Measurements from ENCODE around the gene EIF4G3. TPM values are rescaled to one million over a fixed set of nuclear protein-coding genes. Genes with fewer than 3 reads are reported as not detected.

Gene EIF4G3
- total and polyA plus RNA-seq, 2 donors = 25.6 to 65.7 TPM

DNA sequence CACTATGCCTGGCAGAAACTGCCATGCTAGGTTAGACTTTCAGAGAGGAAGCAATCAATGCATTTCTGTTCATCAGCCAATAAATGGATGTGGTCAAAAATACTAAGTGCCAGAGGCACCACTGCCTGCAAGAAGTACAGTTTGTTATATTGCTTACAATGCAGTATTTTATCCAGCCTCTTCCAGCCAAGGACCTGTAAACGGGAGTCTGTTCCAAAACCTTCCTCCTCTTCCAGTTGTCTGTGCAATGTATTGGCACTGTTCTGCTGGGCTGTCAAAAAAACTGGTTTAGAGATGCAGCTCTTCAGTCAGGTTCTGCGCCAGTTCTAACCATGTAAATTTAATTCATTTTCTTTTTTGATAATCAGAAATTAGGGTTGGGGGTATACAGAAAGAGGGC is 175.7 kb downstream of the EIF4G3 start:
- Histone ChIP-seq H3K4me3 (ENCODE audit: low read depth, low read length) (no peak overlapping the region), H3K36me3 (ENCODE audit: insufficient read depth) (no peaks in the 10 kb centered on the region), H3K4me1 (ENCODE audit: insufficient read depth) (no peaks in the 10 kb centered on the region), H3K27ac (ENCODE audit: low read depth) (no peak overlapping the region)
- 48% methylated on average over 2 of the region's 2 CpGs for WGBS
- DNase-seq (ENCODE audit: extremely low spot score) = no peak

DNA sequence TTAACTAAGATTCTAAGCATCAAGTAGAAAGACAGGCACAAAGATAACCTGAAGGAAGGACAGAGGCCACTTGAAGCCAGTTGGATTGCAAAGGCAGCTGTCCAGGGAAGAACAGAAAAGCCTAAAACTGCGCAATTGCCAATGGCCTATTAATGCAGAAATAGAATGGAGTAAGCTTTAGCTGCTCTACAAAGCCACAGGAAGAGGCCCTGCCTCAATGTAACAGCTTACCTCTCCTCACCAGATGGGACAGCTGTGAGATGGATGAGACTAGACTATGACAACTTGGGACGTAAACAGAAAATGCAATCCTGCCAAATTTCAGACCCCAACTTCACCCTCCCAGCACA is 176.5 kb downstream of the EIF4G3 start:
- no peak for DNase-seq (ENCODE audit: extremely low spot score)
- no peak overlapping the region for H3K4me3 ChIP-seq (ENCODE audit: low read depth, low read length)
- H3K27ac ChIP-seq (ENCODE audit: low read depth) = no peak overlapping the region
- 83% methylated on average over 2 of the region's 2 CpGs for WGBS
- no peaks in the 10 kb centered on the region for H3K4me1 ChIP-seq (ENCODE audit: insufficient read depth)
- no peaks in the 10 kb centered on the region for H3K36me3 ChIP-seq (ENCODE audit: insufficient read depth)

DNA sequence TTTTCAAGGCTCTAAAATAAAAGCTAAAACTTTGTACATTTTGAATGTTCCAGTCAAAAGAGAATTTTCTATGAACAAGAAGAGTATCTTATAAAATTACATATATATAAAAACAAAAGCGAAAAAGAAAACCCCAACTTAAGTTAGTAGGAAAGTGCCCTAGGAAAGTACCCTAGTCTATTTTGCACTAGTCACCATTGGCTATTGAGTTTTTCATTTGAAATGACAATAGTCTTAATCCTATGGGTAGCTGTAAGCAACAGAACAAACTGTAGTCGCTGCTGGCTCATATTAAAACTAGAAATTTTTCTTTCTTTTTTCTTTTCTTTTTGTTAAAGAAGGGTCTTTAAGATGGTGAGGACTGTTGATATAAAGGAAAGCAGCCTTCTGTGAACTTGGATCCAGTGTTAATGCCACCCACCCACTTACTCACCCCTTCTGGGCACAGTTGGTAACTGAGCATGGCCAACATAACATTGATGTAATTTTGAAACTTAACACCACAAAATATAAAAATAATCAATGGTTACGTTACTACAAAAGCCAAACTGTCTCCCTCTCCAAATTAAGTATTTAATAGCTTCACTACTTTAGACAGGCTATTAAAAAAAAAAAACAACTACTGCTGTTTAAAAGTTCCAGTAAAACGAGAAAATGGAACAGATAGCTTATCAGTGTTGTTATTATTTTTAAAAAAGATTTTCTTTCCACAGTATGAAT is 177.0 kb downstream of the EIF4G3 start:
- 79% methylated on average over 4 of the region's 4 CpGs for WGBS
- Histone ChIP-seq H3K36me3 (ENCODE audit: insufficient read depth) (no peaks in the 10 kb centered on the region), H3K4me1 (ENCODE audit: insufficient read depth) (no peaks in the 10 kb centered on the region), H3K27ac (ENCODE audit: low read depth) (no peak overlapping the region), H3K4me3 (ENCODE audit: low read depth, low read length) (no peak overlapping the region)
- DNase-seq (ENCODE audit: extremely low spot score) = no peak

DNA sequence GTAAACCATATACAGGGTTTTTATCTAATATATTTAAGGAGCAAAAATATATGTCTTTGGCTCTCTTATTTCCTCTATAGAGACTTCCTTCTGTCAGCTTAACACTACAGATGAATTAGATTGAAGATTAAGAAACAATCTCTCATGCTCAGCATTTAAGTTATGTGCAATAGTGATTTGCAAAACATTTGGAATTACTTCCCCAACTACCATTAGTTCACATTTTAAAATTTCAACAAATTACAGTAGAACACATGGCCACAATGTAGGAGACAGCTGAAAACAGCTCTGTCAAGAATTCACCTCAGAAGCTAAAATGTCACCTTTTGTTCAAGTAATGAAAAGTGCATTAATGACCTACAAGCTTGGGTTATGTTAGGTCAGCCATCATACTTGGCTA is 177.9 kb downstream of the EIF4G3 start:
- no peak for DNase-seq (ENCODE audit: extremely low spot score)
- Histone ChIP-seq H3K27ac (ENCODE audit: low read depth) (no peak overlapping the region), H3K36me3 (ENCODE audit: insufficient read depth) (no peaks in the 10 kb centered on the region), H3K4me3 (ENCODE audit: low read depth, low read length) (no peak overlapping the region), H3K4me1 (ENCODE audit: insufficient read depth) (no peaks in the 10 kb centered on the region)

DNA sequence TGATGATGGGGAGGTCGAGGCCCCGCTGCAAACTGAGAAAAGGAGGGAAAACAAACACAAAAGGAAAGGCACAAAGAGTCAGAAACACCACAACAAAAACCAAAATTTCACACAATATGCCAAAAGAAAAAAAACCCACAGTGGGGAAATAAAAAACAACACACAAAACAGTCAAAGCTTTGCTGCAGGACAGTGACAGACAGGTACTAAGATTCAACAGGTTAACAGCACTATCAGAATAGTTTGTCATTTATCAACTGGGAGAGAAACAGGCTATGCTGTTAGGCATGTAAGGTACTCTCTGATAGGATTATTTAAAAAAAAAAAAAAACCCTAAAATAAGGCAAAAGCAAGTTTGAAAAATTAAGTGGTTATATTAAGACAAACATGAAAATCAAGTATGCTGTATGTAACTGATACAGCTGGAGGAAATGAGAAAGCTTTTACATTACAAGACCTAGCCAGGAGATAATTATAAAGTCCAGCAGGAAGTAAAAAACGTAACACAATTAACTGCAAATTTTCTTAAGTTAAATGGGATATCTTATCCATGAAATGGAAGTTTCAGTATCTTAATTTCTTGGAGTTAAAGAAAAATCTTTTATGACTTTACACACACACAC is 179.0 kb downstream of the EIF4G3 start:
- WGBS = 81% methylated on average over 3 of the region's 3 CpGs
- H3K27ac ChIP-seq (ENCODE audit: low read depth) = no peak overlapping the region
- H3K36me3 ChIP-seq (ENCODE audit: insufficient read depth) = no peaks in the 10 kb centered on the region
- no peak for DNase-seq (ENCODE audit: extremely low spot score)
- no peak overlapping the region for H3K4me3 ChIP-seq (ENCODE audit: low read depth, low read length)
- no peaks in the 10 kb centered on the region for H3K4me1 ChIP-seq (ENCODE audit: insufficient read depth)

DNA sequence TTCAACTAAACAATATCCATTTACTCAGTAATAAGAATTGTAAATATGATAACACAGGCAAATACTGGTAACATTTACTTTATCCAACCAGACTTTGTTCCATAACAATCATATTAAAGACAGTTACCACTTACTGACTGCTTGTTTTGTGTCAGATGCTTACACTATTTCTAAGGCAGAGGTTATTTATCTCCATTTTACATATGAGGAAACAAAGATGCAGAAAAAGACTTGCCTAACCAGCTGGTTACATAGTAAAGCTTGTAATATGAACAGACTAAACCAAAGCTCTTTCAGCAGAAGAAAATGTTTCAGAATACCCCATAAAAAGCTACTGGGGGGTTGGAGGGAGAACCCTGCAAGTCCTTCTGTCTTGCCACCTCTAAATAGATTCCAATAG is 180.1 kb downstream of the EIF4G3 start:
- no peaks in the 10 kb centered on the region for H3K4me1 ChIP-seq (ENCODE audit: insufficient read depth)
- H3K36me3 ChIP-seq (ENCODE audit: insufficient read depth) = no peaks in the 10 kb centered on the region
- no peak overlapping the region for H3K4me3 ChIP-seq (ENCODE audit: low read depth, low read length)
- no peak for DNase-seq (ENCODE audit: extremely low spot score)
- H3K27ac ChIP-seq (ENCODE audit: low read depth) = no peak overlapping the region

DNA sequence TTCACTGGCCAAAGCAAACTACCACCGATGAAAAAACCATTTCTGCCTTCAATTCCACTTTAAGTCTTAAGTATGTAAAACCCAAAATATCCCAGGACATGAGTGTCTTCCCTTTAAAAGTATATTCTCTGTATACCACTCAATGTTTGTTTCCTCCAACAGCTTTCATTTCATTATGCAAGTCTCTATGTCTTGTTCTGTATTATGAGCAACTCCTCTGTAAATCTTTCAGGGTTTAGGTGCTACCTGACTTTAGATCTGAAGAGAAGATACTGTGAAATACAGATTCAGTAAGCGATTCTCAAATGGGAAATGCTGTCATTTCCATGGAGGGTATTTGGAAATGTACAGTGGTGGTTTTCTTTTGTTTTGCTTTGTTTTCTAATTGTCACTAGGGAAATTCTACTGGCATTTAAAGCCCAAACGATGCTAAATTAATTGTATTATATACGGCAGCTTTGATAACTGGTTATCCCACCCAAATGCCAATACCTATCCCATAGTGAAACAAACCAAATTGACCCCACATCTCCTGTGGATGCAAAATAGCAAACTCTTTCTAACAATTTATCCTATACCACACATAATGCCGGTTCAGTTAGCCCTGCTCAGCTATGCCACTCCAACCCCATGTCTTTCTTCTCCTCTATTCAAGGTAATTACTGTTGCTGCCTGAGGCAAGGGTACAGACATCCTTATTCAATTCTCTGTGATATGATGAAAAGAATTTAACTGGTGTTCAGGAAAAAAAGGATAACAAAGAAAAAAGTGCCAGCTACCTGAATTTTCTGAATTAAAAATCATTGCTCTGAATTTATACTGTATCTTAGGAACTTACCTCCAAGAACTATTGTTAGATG is 182.8 kb downstream of the EIF4G3 start:
- Histone ChIP-seq H3K36me3 (ENCODE audit: insufficient read depth) (no peaks in the 10 kb centered on the region), H3K27ac (ENCODE audit: low read depth) (no peak overlapping the region), H3K4me1 (ENCODE audit: insufficient read depth) (no peaks in the 10 kb centered on the region), H3K4me3 (ENCODE audit: low read depth, low read length) (no peak overlapping the region)
- WGBS = 88% methylated on average over 5 of the region's 5 CpGs
- DNase-seq (ENCODE audit: extremely low spot score) = no peak

DNA sequence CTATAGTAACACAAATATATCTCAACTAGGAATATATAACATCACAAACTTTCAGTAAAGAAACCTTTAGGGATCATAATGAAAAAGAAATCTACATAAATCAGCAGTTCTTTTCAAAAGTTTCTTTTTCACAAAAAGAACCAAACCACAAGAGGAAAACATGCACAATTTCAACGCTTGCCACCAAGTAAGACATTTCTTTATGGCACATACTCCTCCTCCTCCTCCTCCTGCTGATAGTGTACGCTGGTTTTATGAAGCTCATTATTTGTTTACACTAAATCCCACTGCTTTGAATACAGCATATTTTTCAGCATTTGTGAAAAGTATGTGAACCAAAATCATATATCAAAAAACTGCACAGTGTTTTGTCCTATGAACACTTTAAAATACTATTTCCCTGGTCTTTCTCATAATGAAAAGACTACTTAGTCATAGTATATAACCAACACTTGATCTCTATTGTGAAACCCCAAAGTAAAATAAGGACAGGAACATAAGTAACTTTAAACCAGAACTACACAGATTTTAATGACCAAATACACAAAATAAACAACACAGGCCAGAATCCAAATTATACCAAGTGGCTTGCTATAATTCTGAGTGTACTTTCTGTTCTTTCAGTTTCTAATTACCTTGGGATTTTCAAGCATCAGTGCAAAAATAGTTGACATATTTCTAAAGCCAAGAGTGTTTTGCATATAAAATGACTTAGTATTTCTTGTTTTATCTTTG is 184.2 kb downstream of the EIF4G3 start:
- Histone ChIP-seq H3K36me3 (ENCODE audit: insufficient read depth) (no peaks in the 10 kb centered on the region), H3K4me1 (ENCODE audit: insufficient read depth) (no peaks in the 10 kb centered on the region), H3K4me3 (ENCODE audit: low read depth, low read length) (no peak overlapping the region), H3K27ac (ENCODE audit: low read depth) (peak overlapping the region; percentile 10)
- no peak for DNase-seq (ENCODE audit: extremely low spot score)
- 50% methylated on average over 2 of the region's 2 CpGs for WGBS

DNA sequence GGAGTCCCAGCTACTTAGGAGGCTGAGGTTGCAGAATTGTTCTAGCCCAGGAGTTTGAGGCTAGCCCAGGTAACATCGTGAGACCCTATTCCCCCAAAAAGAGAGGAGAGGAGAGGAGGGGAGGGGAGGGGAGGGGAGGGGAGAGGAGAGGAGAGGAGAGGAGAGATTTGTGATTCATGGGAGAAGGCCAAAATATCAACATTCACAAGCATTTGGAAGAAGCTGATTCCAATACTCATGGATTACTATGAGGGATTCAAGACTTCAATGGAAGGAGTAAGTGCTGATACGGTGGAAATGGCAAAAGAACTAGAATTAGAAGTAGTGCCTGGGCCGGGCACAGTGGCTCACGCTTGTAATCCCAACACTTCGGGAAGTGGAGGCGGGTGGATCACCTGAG is 187.8 kb downstream of the EIF4G3 start:
- no peak overlapping the region for H3K27ac ChIP-seq (ENCODE audit: low read depth)
- H3K4me1 ChIP-seq (ENCODE audit: insufficient read depth) = no peaks in the 10 kb centered on the region
- H3K36me3 ChIP-seq (ENCODE audit: insufficient read depth) = no peaks in the 10 kb centered on the region
- H3K4me3 ChIP-seq (ENCODE audit: low read depth, low read length) = no peak overlapping the region
- WGBS = 97% methylated on average over 6 of the region's 6 CpGs
- no peak for DNase-seq (ENCODE audit: extremely low spot score)

DNA sequence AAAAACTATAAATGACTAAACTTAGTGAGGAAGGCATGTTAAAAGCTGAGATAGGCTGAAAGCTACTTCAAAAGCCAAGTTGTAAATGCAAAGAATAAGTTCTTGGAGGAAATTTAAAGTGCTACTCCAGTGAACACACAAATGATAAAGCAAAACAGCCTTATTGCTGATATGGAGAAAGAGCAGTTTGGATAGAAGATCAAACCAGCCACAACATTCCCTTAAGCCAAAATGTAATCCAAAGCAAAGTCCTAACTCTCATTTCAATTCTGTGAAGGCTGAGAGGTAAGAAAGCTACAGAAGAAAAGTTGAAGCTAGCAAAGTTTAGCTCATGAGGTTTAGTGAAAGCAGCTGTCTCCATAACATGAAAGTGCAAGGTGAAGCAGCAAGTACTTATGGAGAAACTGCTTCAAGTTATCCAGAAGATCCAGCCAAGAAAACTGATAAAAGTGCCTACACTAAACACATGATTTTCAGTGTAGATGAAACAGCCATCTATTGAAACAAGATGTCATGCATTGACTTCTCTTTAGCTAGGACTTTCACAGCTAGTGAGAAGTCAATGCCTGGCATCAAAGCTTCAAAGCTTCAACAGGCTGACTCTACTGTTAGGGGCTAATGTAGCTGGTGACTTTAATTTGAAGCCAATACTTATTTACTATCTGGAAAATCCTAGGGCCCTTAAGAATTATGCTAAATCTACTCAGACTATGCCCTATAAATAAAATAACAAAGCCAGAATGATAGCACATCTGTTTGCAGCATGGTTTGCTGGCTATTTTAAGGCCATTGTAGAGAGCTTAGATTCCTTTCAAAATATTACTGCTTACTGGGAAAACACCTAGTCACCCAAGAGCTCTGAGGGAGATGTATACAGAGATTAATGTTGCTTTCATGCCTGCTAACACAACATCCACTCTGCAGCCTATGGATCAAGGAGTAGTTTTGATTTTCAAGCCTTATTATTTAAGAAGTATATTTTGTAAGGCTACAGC is 188.6 kb downstream of the EIF4G3 start:
- Histone ChIP-seq H3K36me3 (ENCODE audit: insufficient read depth) (no peaks in the 10 kb centered on the region), H3K4me1 (ENCODE audit: insufficient read depth) (no peaks in the 10 kb centered on the region), H3K4me3 (ENCODE audit: low read depth, low read length) (no peak overlapping the region), H3K27ac (ENCODE audit: low read depth) (no peak overlapping the region)
- no peak for DNase-seq (ENCODE audit: extremely low spot score)

DNA sequence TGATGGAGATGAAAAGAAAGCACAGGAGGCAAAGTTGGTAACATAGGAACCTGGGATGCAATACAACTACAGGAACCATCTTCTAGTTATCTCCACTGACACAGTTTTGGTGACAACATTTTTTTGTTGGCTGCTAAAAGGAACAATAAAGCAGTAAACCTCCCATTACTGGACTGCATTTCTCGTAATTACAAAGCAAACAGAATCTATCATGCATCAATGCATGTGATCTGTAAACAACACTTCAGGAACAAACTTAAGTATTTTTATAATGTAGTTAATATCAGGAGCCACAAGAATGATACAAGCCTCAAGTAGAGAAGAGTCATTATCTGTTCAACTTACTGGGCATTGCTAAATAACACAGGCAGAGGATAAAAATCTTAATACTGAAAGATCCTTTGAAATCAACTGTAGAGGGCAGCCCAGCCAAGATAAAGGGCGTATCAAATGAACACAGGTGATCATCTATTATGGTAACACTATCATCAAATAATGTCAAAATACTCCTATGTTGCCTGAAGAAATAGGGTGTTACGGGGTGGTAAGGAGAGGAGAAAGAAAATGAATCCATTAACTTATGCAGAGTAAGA is 193.3 kb downstream of the EIF4G3 start:
- WGBS = 91% methylated on average over 3 of the region's 3 CpGs
- Histone ChIP-seq H3K4me3 (ENCODE audit: low read depth, low read length) (no peak overlapping the region), H3K4me1 (ENCODE audit: insufficient read depth) (no peaks in the 10 kb centered on the region), H3K27ac (ENCODE audit: low read depth) (no peak overlapping the region), H3K36me3 (ENCODE audit: insufficient read depth) (no peaks in the 10 kb centered on the region)
- DNase-seq (ENCODE audit: extremely low spot score) = no peak

DNA sequence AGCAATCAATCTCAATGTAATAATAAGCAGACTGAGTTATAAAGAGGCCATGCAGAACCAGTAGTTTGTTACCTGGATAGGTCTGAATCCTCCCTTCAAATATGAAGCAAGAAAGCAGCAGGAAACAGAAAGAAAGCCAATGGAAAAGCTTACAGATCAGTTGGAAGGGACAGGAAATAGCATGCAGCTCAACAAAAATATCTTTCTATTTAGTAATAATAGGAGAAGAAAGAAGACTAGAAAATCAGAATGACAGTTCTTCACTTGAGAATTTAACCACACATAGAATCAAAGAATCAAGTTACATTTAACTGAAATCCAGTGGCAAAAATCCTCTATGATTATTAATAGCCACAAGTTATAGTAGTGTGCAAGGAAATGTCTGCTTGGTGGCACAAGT is 194.4 kb downstream of the EIF4G3 start:
- Histone ChIP-seq H3K4me3 (ENCODE audit: low read depth, low read length) (no peak overlapping the region), H3K36me3 (ENCODE audit: insufficient read depth) (no peaks in the 10 kb centered on the region), H3K27ac (ENCODE audit: low read depth) (no peak overlapping the region), H3K4me1 (ENCODE audit: insufficient read depth) (no peaks in the 10 kb centered on the region)
- no peak for DNase-seq (ENCODE audit: extremely low spot score)

Measured in urinary bladder (tissue), 4 donors.